Chondrocyte (in vitro differentiated cells): ENCODE results near the gene PLOD3. TPM values are rescaled to one million over a fixed set of nuclear protein-coding genes. Genes with fewer than 3 reads are reported as not detected.
A peak's percentile ranks its signal among the peaks of the same experiment; 100 is the strongest.

Experiments used
- DNase-seq: peaks from one replicate; pipeline ENCODE4 v3.0.0; 2021; ENCODE audit warnings: mixed read lengths, low spot score
- H3K27ac Mint-ChIP-seq: one replicate; pipeline ENCODE4 v1.8.0; 2021; ENCODE audit warnings: mild to moderate bottlenecking, moderate library complexity, mixed read lengths; ENCODE audit not compliant: unreplicated experiment
- H3K27me3 Mint-ChIP-seq: 2 replicates; pipeline ENCODE4 v1.8.0; 2021; ENCODE audit warnings: low read depth, mixed read lengths
- H3K36me3 Mint-ChIP-seq: 2 replicates; pipeline ENCODE4 v1.8.0; 2021; ENCODE audit warnings: low read depth, mixed read lengths
- H3K4me1 Mint-ChIP-seq: 2 replicates; pipeline ENCODE4 v1.8.0; 2021; ENCODE audit warnings: low read depth, mild to moderate bottlenecking, mixed read lengths
- H3K4me3 Mint-ChIP-seq: one replicate; pipeline ENCODE4 v1.8.0; 2021; ENCODE audit warnings: mild to moderate bottlenecking, moderate library complexity, mixed read lengths; ENCODE audit not compliant: unreplicated experiment
- H3K9me3 Mint-ChIP-seq: 2 replicates; pipeline ENCODE4 v1.8.0; 2021; ENCODE audit warnings: low read depth, mixed read lengths
- CTCF ChIP-seq: fragments of 200-600 bp; sonication (generic); IDR thresholded peaks from 2 replicates; pipeline ENCODE4 v1.5.0; 2021; ENCODE audit warnings: antibody characterized with exemption, mild to moderate bottlenecking, moderate library complexity
- total RNA-seq: library from RNA; stranded (reverse); gene quantifications from 3 replicates; pipeline ENCODE4 v1.2.1, GENCODE V29; 2021

PLOD3 gene
- total RNA-seq, 1 donor from 2014 or later = 156 TPM

GRCh38 chr7:101243646-101244374, 26.4 kb upstream of the PLOD3 start:
- no peak for DNase-seq
- H3K27me3 Mint-ChIP-seq = no peaks in the 10 kb centered on the region
- TF ChIP-seq CTCF = no peak
- H3K36me3 Mint-ChIP-seq = peaks cover 5% of the 10 kb centered on the region
- H3K4me1 Mint-ChIP-seq = peaks cover 17% of the 10 kb centered on the region
- peak overlapping the region; percentile 97 for H3K27ac Mint-ChIP-seq
- no peaks in the 10 kb centered on the region for H3K9me3 Mint-ChIP-seq
- peak overlapping the region; percentile 98 for H3K4me3 Mint-ChIP-seq

GRCh38 chr7:101241443-101242349, 24.3 kb upstream of the PLOD3 start:
- peaks cover 21% of the 10 kb centered on the region for H3K4me1 Mint-ChIP-seq
- no peak overlapping the region for H3K27ac Mint-ChIP-seq
- no peaks in the 10 kb centered on the region for H3K27me3 Mint-ChIP-seq
- H3K36me3 Mint-ChIP-seq = peaks cover 2% of the 10 kb centered on the region
- no peak for DNase-seq
- H3K9me3 Mint-ChIP-seq = no peaks in the 10 kb centered on the region
- H3K4me3 Mint-ChIP-seq = no peak overlapping the region
- TF ChIP-seq CTCF = no peak

GRCh38 chr7:101241015-101241363, 23.6 kb upstream of the PLOD3 start:
- no peak overlapping the region for H3K4me3 Mint-ChIP-seq
- no peaks in the 10 kb centered on the region for H3K27me3 Mint-ChIP-seq
- peaks cover 21% of the 10 kb centered on the region for H3K4me1 Mint-ChIP-seq
- no peaks in the 10 kb centered on the region for H3K9me3 Mint-ChIP-seq
- peaks cover 2% of the 10 kb centered on the region for H3K36me3 Mint-ChIP-seq
- DNase-seq = no peak
- TF ChIP-seq CTCF = no peak
- no peak overlapping the region for H3K27ac Mint-ChIP-seq

- TF ChIP-seq CTCF = no peak
- no peaks in the 10 kb centered on the region for H3K9me3 Mint-ChIP-seq
- H3K27me3 Mint-ChIP-seq = no peaks in the 10 kb centered on the region
- peaks cover 16% of the 10 kb centered on the region for H3K4me1 Mint-ChIP-seq
- H3K27ac Mint-ChIP-seq = peak overlapping the region; percentile 41
- H3K36me3 Mint-ChIP-seq = peaks cover 2% of the 10 kb centered on the region
- no peak overlapping the region for H3K4me3 Mint-ChIP-seq
- no peak for DNase-seq
Measured at GRCh38 chr7:101240226-101241014, 23.0 kb upstream of the PLOD3 start.

- Mint-ChIP-seq H3K4me3 (no peak overlapping the region), H3K9me3 (no peaks in the 10 kb centered on the region), H3K36me3 (peaks cover 2% of the 10 kb centered on the region), H3K27me3 (no peaks in the 10 kb centered on the region), H3K27ac (no peak overlapping the region), H3K4me1 (peaks cover 11% of the 10 kb centered on the region)
- no peak for TF ChIP-seq CTCF
- DNase-seq = no peak
Measured at GRCh38 chr7:101239951-101240220, 22.5 kb upstream of the PLOD3 start.
